GM04503 (cell line): ENCODE data around the gene IFT27.

ENCODE experiments used
- DNase-seq: peaks from one replicate; pipeline ENCODE4 v3.0.0-alpha.2; 2012; ENCODE audit warnings: low read depth

The IFT27 gene

DNA sequence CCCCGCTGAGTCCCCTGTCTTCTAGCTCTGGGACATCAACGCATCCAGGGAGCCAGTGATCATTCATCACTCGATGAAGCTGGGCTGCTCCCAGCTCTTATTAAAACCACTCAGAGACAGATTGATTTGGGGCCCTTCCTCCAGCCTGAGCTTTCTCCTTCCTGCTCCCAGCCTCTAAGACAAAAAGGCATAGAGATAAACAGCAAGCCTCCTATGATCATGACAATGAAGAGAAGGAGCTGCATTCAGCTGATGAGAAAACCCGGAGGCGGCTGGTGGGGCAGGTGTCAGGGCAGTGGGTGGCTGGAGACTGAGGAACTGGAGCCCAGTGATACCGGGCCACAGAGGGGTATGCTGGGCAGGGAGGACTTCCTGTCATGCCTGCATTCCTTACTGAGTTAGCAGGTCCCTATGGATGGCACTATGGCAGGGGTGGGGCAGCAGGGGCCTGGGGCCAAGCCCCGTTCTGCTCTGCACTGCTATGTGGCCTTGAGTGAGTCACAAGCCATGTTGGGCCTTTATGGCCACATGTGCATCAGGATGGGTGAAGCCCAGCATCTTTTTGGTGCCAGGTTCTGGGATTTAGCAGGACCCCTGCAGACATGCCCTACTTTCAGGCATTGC is 20.7 kb upstream of the IFT27 start:
- DNase-seq = no peak

- no peak for DNase-seq
Measured at GRCh38 chr22:36795633-36796032, 19.7 kb upstream of the IFT27 start.

GRCh38 chr22:36790648-36791047 is 14.7 kb upstream of the IFT27 start:
- no peak for DNase-seq

GRCh38 chr22:36787204-36787988 is 11.5 kb upstream of the IFT27 start:
- no peak for DNase-seq

- no peak for DNase-seq
Measured at GRCh38 chr22:36783743-36784142, 7.8 kb upstream of the IFT27 start.

GRCh38 chr22:36781656-36782627 is 6.0 kb upstream of the IFT27 start:
- no peak for DNase-seq

DNA sequence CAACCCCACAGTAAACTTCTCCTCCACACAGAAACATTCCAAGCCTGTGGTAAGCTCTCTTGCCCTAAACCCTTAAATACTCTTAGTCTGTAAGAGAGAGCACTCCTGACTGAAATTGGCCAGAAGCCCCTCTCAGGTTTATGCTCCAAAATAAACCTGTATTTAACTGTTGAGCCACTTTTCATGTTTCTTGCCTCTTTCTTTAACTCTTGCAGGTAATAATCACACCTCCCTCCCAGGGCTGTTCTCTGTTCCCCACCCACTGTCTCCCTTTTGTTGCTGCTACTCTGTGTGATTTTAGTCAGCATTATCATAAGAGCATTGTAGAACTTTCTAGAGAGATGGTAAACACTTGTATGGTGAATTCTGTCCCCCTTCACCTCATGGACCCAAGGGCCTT is 2.1 kb upstream of the IFT27 start:
- no peak for DNase-seq

DNA sequence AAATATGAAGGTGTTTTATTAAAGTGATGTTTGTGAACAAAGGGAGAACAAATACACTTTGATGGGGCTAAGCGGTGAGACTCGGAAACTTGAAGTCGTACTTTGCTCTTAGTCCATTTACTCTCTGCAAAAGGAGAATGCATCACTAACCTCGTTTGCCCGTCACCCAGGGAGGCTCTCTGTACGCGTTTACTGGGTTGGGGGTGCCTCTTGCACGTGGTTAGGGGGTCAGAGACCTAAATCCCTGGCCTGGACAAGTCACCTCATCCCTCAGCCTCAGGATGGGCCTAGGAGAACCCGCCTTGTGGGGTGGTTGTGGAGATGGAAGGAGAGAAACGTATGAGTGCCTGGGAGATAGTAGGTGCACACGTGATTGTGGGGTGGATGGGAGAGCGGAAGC is 803 bp upstream of the IFT27 start:
- DNase-seq = no peak

GRCh38 chr22:36775586-36775963 is 344 bp downstream of the IFT27 start:
- DNase-seq = no peak

- no peak for DNase-seq
Measured at GRCh38 chr22:36773935-36774334, 2.0 kb downstream of the IFT27 start.

- no peak for DNase-seq
Measured at GRCh38 chr22:36772451-36772850, 3.5 kb downstream of the IFT27 start.

GRCh38 chr22:36771356-36772063 is 4.4 kb downstream of the IFT27 start:
- DNase-seq = no peak

DNA sequence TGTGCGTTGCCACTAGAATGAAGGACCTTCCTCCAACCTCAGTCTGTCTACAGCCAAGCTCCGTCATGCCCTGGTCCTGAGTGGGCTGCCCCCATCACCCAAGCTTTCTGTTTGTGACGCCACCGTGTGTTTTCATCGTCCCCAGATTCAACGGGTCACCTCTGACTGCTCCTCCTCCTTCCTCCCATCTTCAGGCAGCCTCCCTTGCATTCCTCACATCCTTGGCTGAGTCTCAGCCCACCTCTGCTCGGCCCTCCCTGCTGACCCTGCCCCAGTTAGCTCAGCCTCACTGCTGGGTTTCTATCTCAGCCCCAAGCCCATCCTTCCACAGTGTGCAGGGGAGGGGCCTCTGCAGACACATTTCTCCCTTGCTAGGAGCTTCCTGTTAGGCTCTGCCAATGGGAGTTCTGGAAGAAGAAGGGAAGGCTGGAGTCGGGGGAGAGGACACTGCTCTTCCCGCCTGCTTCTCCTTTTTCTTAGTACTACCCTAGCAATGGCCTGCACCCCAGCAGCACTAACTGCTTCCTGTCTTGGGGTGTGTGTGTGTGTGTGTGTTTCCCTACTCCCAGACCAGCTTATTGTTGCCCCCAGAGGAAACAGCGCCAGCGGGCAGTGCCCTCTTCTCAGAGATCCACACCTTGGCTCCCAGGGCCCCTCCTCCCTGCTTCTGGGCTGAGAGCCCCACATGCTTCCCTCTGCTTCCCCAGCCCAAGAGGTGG is 5.2 kb downstream of the IFT27 start:
- DNase-seq = no peak

DNA sequence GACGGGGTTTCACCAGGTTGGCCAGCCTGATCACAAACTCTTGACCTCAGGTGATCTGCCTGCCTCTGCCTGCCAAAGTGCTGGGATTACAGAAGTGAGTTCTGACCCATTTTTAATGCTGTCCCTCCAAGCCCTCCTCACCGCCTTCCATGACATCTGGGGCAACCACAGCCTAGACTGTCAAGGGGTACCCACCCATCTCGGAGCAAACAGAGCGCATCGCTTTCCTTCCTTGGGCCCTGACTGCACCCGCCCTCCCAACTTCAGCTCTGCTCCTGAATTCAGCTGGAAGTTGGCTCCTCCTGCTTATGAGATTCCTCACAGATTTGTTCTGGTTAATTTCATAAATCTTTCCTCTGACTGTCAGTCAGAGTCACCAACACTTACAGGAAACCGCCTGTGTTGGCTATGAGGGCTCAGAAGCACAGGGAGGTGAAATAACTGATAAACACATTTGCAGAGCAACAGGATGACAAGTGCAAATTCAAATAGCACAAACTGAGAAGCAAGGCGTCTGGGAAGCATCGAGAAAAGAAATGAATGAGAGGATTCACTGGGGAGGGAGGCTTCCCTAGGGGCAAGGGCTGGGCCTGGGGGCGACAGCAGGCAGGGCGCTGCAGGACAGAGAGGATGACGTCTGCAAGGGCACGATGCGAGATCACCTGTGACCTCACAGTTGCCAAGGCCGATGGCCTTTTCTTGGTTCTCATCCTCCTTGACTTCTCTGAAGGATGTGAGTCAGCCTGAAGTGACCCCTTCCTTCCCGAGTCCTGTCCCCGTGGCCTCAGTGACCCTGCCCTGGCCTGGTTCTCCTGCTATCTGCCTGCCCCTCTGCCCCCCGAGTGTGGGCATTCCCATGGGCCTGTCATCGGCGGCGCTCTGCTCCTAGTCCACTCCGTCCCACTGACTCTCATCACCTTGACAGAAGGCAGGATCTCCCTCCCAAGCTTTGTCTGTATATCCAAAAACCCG is 6.1 kb downstream of the IFT27 start:
- no peak for DNase-seq

GRCh38 chr22:36768616-36769015 is 7.3 kb downstream of the IFT27 start:
- DNase-seq = no peak

GRCh38 chr22:36768141-36768540 is 7.8 kb downstream of the IFT27 start:
- no peak for DNase-seq

- DNase-seq = no peak
Measured at GRCh38 chr22:36767035-36767775, 8.7 kb downstream of the IFT27 start.

DNA sequence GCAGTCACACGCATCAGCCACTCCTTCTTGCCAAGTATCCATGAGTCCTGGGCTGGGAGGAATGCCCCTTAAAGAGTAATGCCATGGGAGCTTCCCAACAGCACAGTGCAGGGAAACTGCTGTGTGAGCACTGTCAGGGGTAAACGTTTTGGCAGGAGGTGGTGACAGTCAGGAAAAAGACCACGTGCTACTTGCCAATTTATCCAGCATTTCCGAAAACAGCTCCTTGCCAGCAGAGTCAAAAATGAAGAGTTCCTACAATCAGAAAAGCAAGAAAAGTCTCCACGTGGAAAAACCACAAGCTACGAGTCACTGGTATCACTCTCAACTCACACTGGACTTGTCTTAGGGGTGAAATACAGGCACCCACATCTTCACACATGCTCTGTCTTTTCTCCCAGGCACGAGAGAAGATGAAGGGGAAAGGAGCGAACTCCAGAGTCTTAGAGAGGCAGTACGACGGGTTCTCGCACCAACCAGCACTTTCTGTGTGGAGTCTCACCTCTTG is 9.9 kb downstream of the IFT27 start:
- DNase-seq = no peak
